ENCODE data around the gene LMF1.
A peak's percentile ranks its signal among the peaks of the same experiment; 100 is the strongest.

Gene LMF1

GRCh38 chr16:856811-857210 lies 114.0 kb downstream of the LMF1 start:
- ATAC-seq: no peak
- Mint-ChIP-seq H3K27me3 (no peaks in the 10 kb centered on the region), H3K9me3 (peaks cover 7% of the 10 kb centered on the region), H3K4me3 (no peak overlapping the region), H3K36me3 (peaks cover 9% of the 10 kb centered on the region), H3K27ac (no peak overlapping the region), H3K4me1 (no peaks in the 10 kb centered on the region)

GRCh38 chr16:856101-856500 lies 114.7 kb downstream of the LMF1 start:
- no peak for ATAC-seq
- peaks cover 9% of the 10 kb centered on the region for H3K36me3 Mint-ChIP-seq
- H3K4me3 Mint-ChIP-seq: no peak overlapping the region
- no peaks in the 10 kb centered on the region for H3K27me3 Mint-ChIP-seq
- peaks cover 4% of the 10 kb centered on the region for H3K9me3 Mint-ChIP-seq
- H3K4me1 Mint-ChIP-seq: no peaks in the 10 kb centered on the region
- H3K27ac Mint-ChIP-seq: no peak overlapping the region

DNA sequence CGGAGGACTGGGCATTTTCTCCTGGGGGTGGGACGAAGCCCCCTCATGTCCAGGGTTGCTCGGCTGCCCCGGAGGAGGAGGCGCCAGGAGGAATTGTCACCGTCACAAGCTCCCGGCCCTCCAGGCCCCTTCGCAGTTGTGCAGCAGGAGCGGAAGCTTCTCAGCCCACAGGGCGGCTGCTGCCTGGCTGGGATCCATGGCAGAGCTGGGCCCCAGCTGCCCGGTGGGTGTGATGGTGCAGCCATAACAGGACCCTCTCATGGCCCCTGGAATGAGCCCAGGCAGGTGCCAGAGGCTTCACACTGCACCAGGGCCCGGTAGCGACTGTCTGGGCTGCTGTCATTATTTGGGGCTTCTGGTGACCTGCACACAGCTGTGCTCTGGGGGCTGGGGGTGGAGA lies 115.3 kb downstream of the LMF1 start:
- H3K9me3 Mint-ChIP-seq: peaks cover 2% of the 10 kb centered on the region
- no peak overlapping the region for H3K27ac Mint-ChIP-seq
- no peaks in the 10 kb centered on the region for H3K27me3 Mint-ChIP-seq

DNA sequence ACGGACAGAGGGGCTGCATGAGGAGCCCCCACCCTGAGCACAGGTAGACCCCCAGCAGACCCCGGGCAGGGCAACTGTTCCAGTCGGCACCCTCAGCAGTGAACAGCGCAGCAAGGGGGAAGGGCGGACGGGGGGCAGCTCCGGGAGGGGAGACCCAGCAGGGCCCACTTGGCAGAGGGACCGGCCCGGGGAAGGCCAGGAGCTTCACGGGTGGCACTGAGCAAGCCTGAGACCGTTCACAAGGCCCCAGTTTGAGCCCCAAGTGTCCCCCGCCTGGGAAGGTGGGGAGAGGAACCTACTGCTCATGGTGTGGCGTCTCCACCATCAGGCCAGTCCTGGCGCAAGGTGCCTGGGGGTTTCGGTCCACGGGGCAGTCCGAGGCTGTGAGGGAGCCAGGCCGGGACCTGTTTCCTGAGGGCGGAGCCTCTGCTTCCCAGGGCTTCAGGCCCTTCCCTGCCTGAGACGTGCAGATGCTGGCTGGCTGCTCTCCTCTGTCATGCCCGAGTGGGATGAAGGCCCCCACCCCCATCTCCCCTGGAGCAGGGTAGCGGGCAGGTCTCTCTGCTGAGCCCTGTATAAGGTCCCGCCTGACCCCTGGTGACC lies 115.9 kb downstream of the LMF1 start:
- Mint-ChIP-seq H3K27me3 (no peaks in the 10 kb centered on the region), H3K27ac (no peak overlapping the region), H3K4me3 (no peak overlapping the region), H3K9me3 (peaks cover 5% of the 10 kb centered on the region), H3K36me3 (peaks cover 4% of the 10 kb centered on the region), H3K4me1 (no peaks in the 10 kb centered on the region)
- no peak for ATAC-seq

More for the DNA sequence above, 115.3 kb downstream of the LMF1 start:
- peaks cover 5% of the 10 kb centered on the region for H3K36me3 Mint-ChIP-seq
- ATAC-seq: no peak
- H3K4me3 Mint-ChIP-seq: no peak overlapping the region
- no peaks in the 10 kb centered on the region for H3K4me1 Mint-ChIP-seq

DNA sequence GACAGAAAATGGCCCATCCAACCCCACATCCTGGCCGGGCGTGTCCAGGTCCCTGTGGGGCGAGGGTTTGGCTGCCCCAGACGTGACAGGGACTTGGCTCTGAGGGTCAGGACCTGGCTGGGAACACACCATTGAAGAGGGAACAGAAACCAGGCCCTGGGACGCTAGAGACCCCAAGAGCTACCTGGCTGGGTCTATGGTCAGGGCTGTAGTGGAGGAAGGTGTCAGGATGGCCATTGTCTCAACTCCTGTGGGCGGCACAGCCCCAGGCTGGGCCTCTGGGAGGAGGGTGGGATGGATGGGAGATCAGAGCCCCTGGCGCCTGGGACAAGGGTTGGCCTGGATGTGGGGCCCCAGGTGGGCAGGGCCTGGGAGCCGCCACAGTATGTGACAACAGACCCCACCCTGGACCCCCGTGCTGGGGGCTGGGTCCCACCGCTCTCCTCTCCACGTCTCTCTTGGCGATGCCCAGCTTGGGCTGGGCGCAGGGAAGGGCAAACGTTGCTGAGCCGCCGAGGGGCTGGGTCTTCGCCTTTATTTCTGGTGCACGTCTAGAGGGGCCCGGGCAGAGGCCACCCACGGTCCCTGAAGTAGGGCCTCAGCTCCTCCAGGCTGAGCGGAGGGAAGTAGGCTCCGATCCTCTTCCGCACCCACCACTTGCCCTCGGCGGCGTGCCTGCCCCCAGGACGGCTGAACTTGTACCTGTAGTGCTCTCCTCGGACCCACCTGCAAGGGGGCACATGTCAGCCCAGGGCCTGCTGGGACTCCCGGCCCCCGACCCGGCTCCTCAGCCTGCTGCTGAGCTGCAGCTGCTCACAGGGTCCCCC lies 116.6 kb downstream of the LMF1 start:
- ATAC-seq: peak; percentile 24
- Mint-ChIP-seq H3K4me3 (no peak overlapping the region), H3K27me3 (no peaks in the 10 kb centered on the region), H3K36me3 (no peaks in the 10 kb centered on the region), H3K27ac (no peak overlapping the region), H3K9me3 (peaks cover 5% of the 10 kb centered on the region), H3K4me1 (no peaks in the 10 kb centered on the region)

GRCh38 chr16:853306-853705 lies 117.5 kb downstream of the LMF1 start:
- Mint-ChIP-seq H3K9me3 (peaks cover 5% of the 10 kb centered on the region), H3K4me1 (no peaks in the 10 kb centered on the region), H3K4me3 (no peak overlapping the region), H3K27me3 (no peaks in the 10 kb centered on the region), H3K27ac (no peak overlapping the region), H3K36me3 (no peaks in the 10 kb centered on the region)
- no peak for ATAC-seq

- Mint-ChIP-seq H3K36me3 (no peaks in the 10 kb centered on the region), H3K27ac (no peak overlapping the region), H3K27me3 (no peaks in the 10 kb centered on the region), H3K4me3 (no peak overlapping the region), H3K4me1 (no peaks in the 10 kb centered on the region), H3K9me3 (peaks cover 5% of the 10 kb centered on the region)
- ATAC-seq: peak; percentile 6
These were observed 118.2 kb downstream of the LMF1 start for GRCh38 chr16:852451-853185.

DNA sequence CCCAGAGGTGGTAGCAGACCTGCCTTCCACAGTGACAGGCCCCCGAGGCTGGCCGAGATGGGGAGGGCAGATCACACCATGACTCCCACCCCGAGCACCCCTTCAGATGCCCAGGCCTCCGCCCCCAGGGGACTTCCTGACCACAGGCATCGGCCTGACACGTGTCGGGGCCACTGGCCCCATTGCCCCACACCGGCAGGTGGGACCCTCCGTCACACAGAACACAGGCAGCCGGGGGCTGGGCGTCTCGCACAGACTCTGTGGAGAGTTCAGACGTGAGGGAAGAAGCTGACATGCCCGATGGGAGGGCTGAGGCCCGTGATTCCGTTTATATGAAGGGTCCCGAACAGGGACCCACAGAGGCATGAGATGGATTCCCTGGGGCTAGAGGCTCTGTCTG lies 118.9 kb downstream of the LMF1 start:
- Mint-ChIP-seq H3K36me3 (no peaks in the 10 kb centered on the region), H3K9me3 (peaks cover 5% of the 10 kb centered on the region), H3K4me3 (no peak overlapping the region), H3K27me3 (no peaks in the 10 kb centered on the region), H3K27ac (no peak overlapping the region), H3K4me1 (no peaks in the 10 kb centered on the region)
- ATAC-seq: no peak

DNA sequence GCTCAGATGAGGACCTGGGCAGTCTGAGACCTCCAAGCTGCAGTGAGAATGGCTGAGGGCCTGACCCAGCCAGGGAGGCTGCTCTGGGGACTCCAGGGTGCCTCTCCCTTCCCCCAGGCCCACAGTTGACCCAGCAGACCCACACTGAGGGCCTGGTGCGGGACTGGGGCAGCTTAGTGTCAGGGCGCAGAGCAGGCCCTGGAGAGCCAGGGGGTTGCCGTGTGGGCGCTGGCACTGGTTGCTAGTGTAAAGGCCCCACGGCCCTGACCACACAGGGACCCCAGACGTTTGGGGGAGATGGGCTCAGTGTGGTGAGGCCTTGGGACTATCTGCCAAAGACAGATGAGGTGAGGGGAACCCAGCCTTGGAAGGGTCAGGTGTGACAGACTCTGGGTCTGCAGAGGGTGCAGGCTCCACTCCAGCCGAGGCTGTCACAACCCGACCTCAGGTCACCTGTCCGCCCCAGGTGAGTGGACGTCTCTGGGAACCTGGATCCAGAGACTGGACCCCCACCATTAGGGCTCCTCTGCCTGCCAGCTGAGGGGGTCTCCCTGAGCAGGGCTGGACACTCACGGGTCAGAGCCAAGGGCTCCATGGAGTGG lies 119.5 kb downstream of the LMF1 start:
- H3K27me3 Mint-ChIP-seq: no peaks in the 10 kb centered on the region
- peaks cover 5% of the 10 kb centered on the region for H3K9me3 Mint-ChIP-seq
- no peak for ATAC-seq
- H3K4me3 Mint-ChIP-seq: no peak overlapping the region
- H3K4me1 Mint-ChIP-seq: no peaks in the 10 kb centered on the region
- H3K27ac Mint-ChIP-seq: no peak overlapping the region
- H3K36me3 Mint-ChIP-seq: no peaks in the 10 kb centered on the region

GRCh38 chr16:850668-851067 lies 120.1 kb downstream of the LMF1 start:
- no peak overlapping the region for H3K27ac Mint-ChIP-seq
- no peaks in the 10 kb centered on the region for H3K4me1 Mint-ChIP-seq
- H3K4me3 Mint-ChIP-seq: no peak overlapping the region
- no peaks in the 10 kb centered on the region for H3K36me3 Mint-ChIP-seq
- no peak for ATAC-seq
- H3K27me3 Mint-ChIP-seq: no peaks in the 10 kb centered on the region
- peaks cover 5% of the 10 kb centered on the region for H3K9me3 Mint-ChIP-seq

DNA sequence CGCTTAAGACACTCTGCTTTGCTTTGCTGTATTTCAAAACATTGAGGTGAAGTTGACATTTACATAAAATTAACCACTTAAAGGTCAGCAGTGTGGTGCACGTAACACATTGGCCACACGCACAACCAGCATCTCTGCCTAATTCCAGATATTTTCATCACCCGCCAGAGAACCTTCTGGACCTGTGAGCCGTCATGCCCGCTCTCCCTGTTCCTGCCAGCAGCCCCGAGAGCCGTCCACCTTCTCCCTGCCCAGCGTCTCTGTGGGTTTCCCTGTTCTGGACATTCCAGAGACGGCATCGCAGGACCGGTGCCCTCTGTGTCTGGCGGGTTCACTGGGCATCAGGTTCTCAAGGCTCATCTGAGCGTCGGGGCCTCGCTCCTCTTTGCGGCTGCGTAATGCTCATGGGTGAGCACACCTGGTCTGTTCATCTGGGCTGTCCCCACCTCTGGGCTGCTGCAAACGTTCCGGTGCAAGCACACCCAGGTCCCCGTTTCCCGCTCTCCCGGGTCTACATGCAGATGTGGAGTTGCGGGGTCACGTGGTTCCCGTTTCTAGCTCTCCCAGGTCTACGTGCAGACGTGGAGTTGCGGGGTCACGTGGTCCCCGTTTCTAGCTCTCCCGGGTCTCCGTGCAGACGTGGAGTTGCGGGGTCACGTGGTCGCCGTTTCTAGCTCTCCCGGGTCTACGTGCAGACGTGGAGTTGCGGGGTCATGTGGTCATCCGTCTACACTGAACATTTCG lies 122.1 kb downstream of the LMF1 start:
- H3K27ac Mint-ChIP-seq: no peak overlapping the region

DNA sequence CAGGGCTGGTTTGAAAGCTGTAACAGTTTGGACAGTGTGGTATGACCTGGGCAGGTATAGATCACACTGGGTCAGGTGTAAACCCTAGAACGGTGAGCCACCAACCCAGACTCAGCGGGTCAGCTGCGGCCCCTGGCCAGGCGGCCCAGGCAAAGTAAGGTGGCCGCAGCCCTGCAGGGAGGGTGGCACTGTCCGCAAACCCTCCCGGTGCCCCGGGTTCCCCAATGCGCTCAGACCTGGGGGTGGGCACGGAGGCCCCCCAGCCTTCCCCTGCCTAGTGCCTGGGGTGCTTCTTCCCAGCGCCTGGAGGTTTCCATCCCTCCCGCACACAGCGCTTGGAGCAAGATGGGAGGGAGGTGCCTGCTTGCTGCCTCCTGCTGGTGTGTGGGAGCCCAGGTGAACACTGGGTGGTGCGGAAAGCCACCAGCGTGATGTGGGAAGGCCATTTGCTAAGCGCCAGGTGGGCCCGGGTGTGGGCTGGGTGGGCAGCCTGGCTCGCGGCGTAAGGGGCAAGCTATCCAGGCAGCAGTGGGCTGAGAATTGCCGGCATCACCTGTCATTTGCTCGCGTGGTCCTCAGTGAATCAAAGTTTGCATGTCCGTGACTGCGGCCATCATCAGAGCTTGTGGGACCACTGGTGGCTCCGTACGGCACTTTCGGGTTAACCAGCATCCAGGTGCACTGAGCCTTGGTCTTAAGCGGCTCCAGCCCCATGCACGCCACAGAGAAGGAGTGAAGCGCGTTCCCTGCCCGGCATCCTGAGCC lies 122.9 kb downstream of the LMF1 start:
- Mint-ChIP-seq H3K27me3 (no peaks in the 10 kb centered on the region), H3K4me1 (no peaks in the 10 kb centered on the region), H3K36me3 (no peaks in the 10 kb centered on the region), H3K9me3 (peaks cover 5% of the 10 kb centered on the region), H3K27ac (no peak overlapping the region), H3K4me3 (no peak overlapping the region)
- no peak for ATAC-seq

More for the DNA sequence above, 122.1 kb downstream of the LMF1 start:
- peaks cover 5% of the 10 kb centered on the region for H3K9me3 Mint-ChIP-seq
- no peaks in the 10 kb centered on the region for H3K27me3 Mint-ChIP-seq
- H3K36me3 Mint-ChIP-seq: no peaks in the 10 kb centered on the region
- no peaks in the 10 kb centered on the region for H3K4me1 Mint-ChIP-seq
- ATAC-seq: no peak
- H3K4me3 Mint-ChIP-seq: no peak overlapping the region

- Mint-ChIP-seq H3K27ac (no peak overlapping the region), H3K9me3 (peaks cover 5% of the 10 kb centered on the region), H3K4me1 (no peaks in the 10 kb centered on the region), H3K36me3 (no peaks in the 10 kb centered on the region), H3K4me3 (no peak overlapping the region), H3K27me3 (no peaks in the 10 kb centered on the region)
- ATAC-seq: no peak
These were observed 123.6 kb downstream of the LMF1 start for GRCh38 chr16:847151-847550.

- H3K36me3 Mint-ChIP-seq: no peaks in the 10 kb centered on the region
These were observed 125.4 kb downstream of the LMF1 start for GRCh38 chr16:845351-845745.

More at GRCh38 chr16:845351-845745, 125.4 kb downstream of the LMF1 start:
- Mint-ChIP-seq H3K27ac (no peak overlapping the region), H3K9me3 (peaks cover 3% of the 10 kb centered on the region), H3K27me3 (no peaks in the 10 kb centered on the region), H3K4me1 (no peaks in the 10 kb centered on the region), H3K4me3 (no peak overlapping the region)
- no peak for ATAC-seq
